Tibial artery (tissue), 4 donors: ENCODE data around the gene HSD17B11.
"Not testable (repeated sequence)": the region's sequence is repeated elsewhere in the genome, so short reads cannot be mapped to it uniquely, and the experiment has no call there.

Experiments used
- DNase-seq, 2 donors: peaks; one replicate each; pipeline ENCODE4 v3.0.0-alpha.2; 2019
- H3K27ac ChIP-seq, 2 donors: fragments of 200-600 bp; sonication (generic) in 1 of 2; 1 replicate in 1 of 2; 2 replicates in 1 of 2; pipeline ENCODE4 v1.5.1; 2018 to 2019; ENCODE audit warnings: mild to moderate bottlenecking in 1 of 2
- H3K27me3 ChIP-seq, 2 donors: fragments of 200-600 bp; sonication (generic) in 1 of 2; one replicate each; pipeline versions ENCODE4 v1.5.1 to v1.6.0; 2016 to 2019
- H3K36me3 ChIP-seq, 3 donors: fragments of 200-600 bp; sonication (generic) in 2 of 3; one replicate each; pipeline ENCODE4 v1.5.1; 2016 to 2019; ENCODE audit warnings: mild to moderate bottlenecking in 2 of 3
- H3K4me1 ChIP-seq, 4 donors: fragments of 200-600 bp; sonication (generic) in 2 of 4; 1 replicate in 3 of 4; 2 replicates in 1 of 4; pipeline ENCODE4 v1.5.1; 2016 to 2019
- H3K4me3 ChIP-seq, 2 donors: fragments of 200-600 bp; sonication (generic) in 1 of 2; 1 replicate in 1 of 2; 2 replicates in 1 of 2; pipeline ENCODE4 v1.5.1; 2018 to 2019; ENCODE audit warnings: mild to moderate bottlenecking in 2 of 2
- H3K9me3 ChIP-seq, 3 donors: fragments of 200-600 bp; sonication (generic) in 1 of 3; one replicate each; pipeline ENCODE4 v1.5.1; 2016 to 2019
- CTCF ChIP-seq, 2 experiments: fragments of 200-600 bp in 1 of 2; fragments of 450-650 bp in 1 of 2; IDR thresholded peaks; one replicate each; pipeline ENCODE4 v1.5.1; 2017 to 2019; ENCODE audit warnings: antibody characterized with exemption in 2 of 2, mild to moderate bottlenecking in 1 of 2, moderate library complexity in 1 of 2
- intact Hi-C: fragments of 100-400 bp; cut with DNase I; formaldehyde crosslinking; loops from one replicate; pipeline ENCODE4 v1.15.0; 2023; ENCODE audit warnings: low total_unique reads

HSD17B11 gene

GRCh38 chr4:87317527-87317926 lies 73.5 kb downstream of the HSD17B11 start:
- no peaks in the 10 kb centered on the region for H3K9me3 ChIP-seq
- intact Hi-C loops: no loop called here
- no peak overlapping the region for H3K4me3 ChIP-seq
- H3K27me3 ChIP-seq: no peaks in the 10 kb centered on the region
- no peak overlapping the region for H3K27ac ChIP-seq
- no peak for DNase-seq
- no peaks in the 10 kb centered on the region for H3K36me3 ChIP-seq
- no peaks in the 10 kb centered on the region for H3K4me1 ChIP-seq
- no peak for TF ChIP-seq CTCF (IDR thresholded peaks at IDR 0.05)

GRCh38 chr4:87316961-87317360 lies 74.0 kb downstream of the HSD17B11 start:
- Histone ChIP-seq H3K4me1 (no peaks in the 10 kb centered on the region), H3K27me3 (no peaks in the 10 kb centered on the region), H3K27ac (no peak overlapping the region), H3K36me3 (no peaks in the 10 kb centered on the region), H3K4me3 (no peak overlapping the region), H3K9me3 (no peaks in the 10 kb centered on the region)
- no peak for TF ChIP-seq CTCF (IDR thresholded peaks at IDR 0.05)
- DNase-seq: no peak
- intact Hi-C loops: no loop called here

- H3K27ac ChIP-seq, H3K4me1 ChIP-seq, intact Hi-C loops, H3K36me3 ChIP-seq, DNase-seq, H3K4me3 ChIP-seq, H3K9me3 ChIP-seq, H3K27me3 ChIP-seq: not testable (repeated sequence)
Observed at GRCh38 chr4:87315000-87315399, 76.0 kb downstream of the HSD17B11 start.

- Histone ChIP-seq H3K27me3 (no peaks in the 10 kb centered on the region), H3K4me1 (peaks cover 0 to 13% (median 0%) of the 10 kb centered on the region in 4 donors), H3K4me3 (no peak overlapping the region), H3K27ac (no peak overlapping the region), H3K36me3 (no peaks in the 10 kb centered on the region), H3K9me3 (no peaks in the 10 kb centered on the region)
- intact Hi-C loops: no loop called here
- no peak for DNase-seq
- no peak for TF ChIP-seq CTCF (IDR thresholded peaks at IDR 0.05)
Observed at GRCh38 chr4:87313756-87314155, 77.2 kb downstream of the HSD17B11 start.

GRCh38 chr4:87311684-87312083 lies 79.3 kb downstream of the HSD17B11 start:
- no peak overlapping the region for H3K27ac ChIP-seq
- H3K9me3 ChIP-seq: no peaks in the 10 kb centered on the region
- peaks cover 0 to 16% (median 0%) of the 10 kb centered on the region in 4 donors for H3K4me1 ChIP-seq
- DNase-seq: no peak
- intact Hi-C loops: no loop called here
- H3K27me3 ChIP-seq: no peaks in the 10 kb centered on the region
- no peaks in the 10 kb centered on the region for H3K36me3 ChIP-seq
- H3K4me3 ChIP-seq: no peak overlapping the region
- no peak for TF ChIP-seq CTCF (IDR thresholded peaks at IDR 0.05)

GRCh38 chr4:87310691-87311335 lies 80.2 kb downstream of the HSD17B11 start:
- Histone ChIP-seq H3K27ac (no peak overlapping the region), H3K4me3 (no peak overlapping the region), H3K36me3 (no peaks in the 10 kb centered on the region), H3K4me1 (peaks cover 0 to 16% (median under 1%) of the 10 kb centered on the region in 4 donors), H3K9me3 (no peaks in the 10 kb centered on the region), H3K27me3 (no peaks in the 10 kb centered on the region)
- TF ChIP-seq CTCF (IDR thresholded peaks at IDR 0.05): no peak
- intact Hi-C loops: no loop called here
- DNase-seq: no peak
